B cell (primary cell): ENCODE measurements around the gene FCN2. TPM values are rescaled to one million over a fixed set of nuclear protein-coding genes. Genes with fewer than 3 reads are reported as not detected.

Experiments
- ATAC-seq: fragments of 200-7000 bp; cut with Tn5 transposase; one replicate; pipeline ENCODE4 v1.10.0; 2021; ENCODE audit warnings: low read depth, mild to moderate bottlenecking, moderate number of reproducible peaks, moderate library complexity
- CTCF ChIA-PET: fragments of 350-600 bp; sonication (Branson Sonifier 250); formaldehyde crosslinking; loops from one replicate; lab custom pipeline; 2021; ENCODE audit warnings: antibody characterized with exemption, inconsistent platforms; lab: Charles Lee
- POLR2A ChIA-PET: fragments of 350-600 bp; sonication (Branson Sonifier 250); formaldehyde crosslinking; loops from one replicate; lab custom pipeline; 2021; ENCODE audit warnings: antibody characterized with exemption; lab: Charles Lee
- DNase-seq: peaks from one replicate; pipeline ENCODE4 v3.0.0; 2013
- H2AFZ ChIP-seq: 2 replicates; pipeline ENCODE4 v1.6.1; 2012; ENCODE audit warnings: mild to moderate bottlenecking, low read depth, low read length; ENCODE audit not compliant: insufficient read depth, poor library complexity, severe bottlenecking
- H3K27ac ChIP-seq, 2 donors: 1 replicate in 1 of 2; 2 replicates in 1 of 2; pipeline ENCODE4 v1.5.1; 2012 to 2013; ENCODE audit warnings: low read length in 2 of 2, mild to moderate bottlenecking in 2 of 2, moderate library complexity in 1 of 2
- H3K27me3 ChIP-seq, 4 experiments: fragments of 200-600 bp in 1 of 4; sonication (generic) in 1 of 4; replicated peaks in 1 of 4; 1 replicate in 2 of 4; 2 replicates in 2 of 4; pipeline versions ENCODE4 v1.6.1 to v1.7.0; 2013 to 2016; ENCODE audit warnings: low read length in 3 of 4, mild to moderate bottlenecking in 2 of 4, mixed read lengths in 1 of 4, moderate library complexity in 1 of 4; ENCODE audit not compliant: insufficient read depth in 4 of 4, control insufficient read depth in 3 of 4; ENCODE audit errors: control extremely low read depth in 1 of 4
- H3K36me3 ChIP-seq, 2 experiments: replicated peaks in 1 of 2; 1 replicate in 1 of 2; 2 replicates in 1 of 2; pipeline versions ENCODE4 v1.6.1 to v1.7.1; 2013; ENCODE audit warnings: low read length in 1 of 2; ENCODE audit not compliant: insufficient read depth in 2 of 2, control insufficient read depth in 1 of 2; ENCODE audit errors: control extremely low read depth in 1 of 2, extremely low read depth in 1 of 2
- H3K4me1 ChIP-seq, 2 donors: fragments of 200-600 bp in 1 of 2; sonication (generic) in 1 of 2; 1 replicate in 1 of 2; 2 replicates in 1 of 2; pipeline versions ENCODE4 v1.5.1 to v1.6.1; 2013 to 2017; ENCODE audit warnings: low read length in 2 of 2; ENCODE audit not compliant: control insufficient read depth in 2 of 2, insufficient read depth in 2 of 2
- H3K4me2 ChIP-seq: replicated peaks from 2 replicates; pipeline ENCODE3; 2012; ENCODE audit warnings: mild to moderate bottlenecking, low read depth, low read length; ENCODE audit not compliant: poor library complexity, severe bottlenecking
- H3K4me3 ChIP-seq, 5 experiments: fragments of 200-600 bp in 1 of 5; sonication (generic) in 1 of 5; 1 replicate in 3 of 5; 2 replicates in 2 of 5; pipeline versions ENCODE4 v1.5.1 to v1.7.0; 2011 to 2016; ENCODE audit warnings: low read length in 4 of 5, mild to moderate bottlenecking in 4 of 5, low read depth in 2 of 5, control low read depth in 1 of 5, moderate library complexity in 1 of 5; ENCODE audit not compliant: insufficient read depth in 1 of 5; ENCODE audit errors: control extremely low read depth in 1 of 5, extremely low read depth in 1 of 5
- H3K79me2 ChIP-seq: fragments of 200-600 bp; sonication (generic); one replicate; pipeline ENCODE4 v1.6.0; 2016; ENCODE audit warnings: low read length; ENCODE audit not compliant: control insufficient read depth, insufficient read depth
- H3K9ac ChIP-seq: fragments of 200-600 bp; sonication (generic); 2 replicates; pipeline ENCODE4 v1.6.1; 2017; ENCODE audit warnings: mild to moderate bottlenecking, low read length, moderate library complexity
- H3K9me3 ChIP-seq, 3 donors: one replicate each; pipeline versions ENCODE4 v1.6.1 to v1.7.1; 2013; ENCODE audit warnings: low read length in 2 of 3; ENCODE audit not compliant: control insufficient read depth in 2 of 3, insufficient read depth in 1 of 3; ENCODE audit errors: control extremely low read depth in 1 of 3
- H4K20me1 ChIP-seq: 2 replicates; pipeline ENCODE4 v1.6.0; 2012; ENCODE audit warnings: mild to moderate bottlenecking, low read length; ENCODE audit not compliant: insufficient read depth, control insufficient read depth, poor library complexity, severe bottlenecking
- H3K27ac Mint-ChIP-seq: one replicate; pipeline ENCODE4 v1.8.0; 2021; ENCODE audit warnings: mixed read lengths
- H3K27me3 Mint-ChIP-seq: one replicate; pipeline ENCODE4 v1.8.0; 2021; ENCODE audit warnings: mixed read lengths
- H3K4me1 Mint-ChIP-seq: one replicate; pipeline ENCODE4 v1.8.0; 2021; ENCODE audit warnings: mixed read lengths
- H3K4me3 Mint-ChIP-seq: one replicate; pipeline ENCODE4 v1.8.0; 2021; ENCODE audit warnings: mixed read lengths
- H3K9me3 Mint-ChIP-seq: one replicate; pipeline ENCODE4 v1.8.0; 2022; ENCODE audit warnings: mixed read lengths; ENCODE audit not compliant: insufficient read depth
- CTCF ChIP-seq: fragments of 200-600 bp; IDR thresholded peaks from one replicate; pipeline ENCODE4 v1.8.0; 2022; ENCODE audit warnings: antibody characterized with exemption, mild to moderate bottlenecking
- EZH2 ChIP-seq: IDR thresholded peaks from 2 replicates; pipeline ENCODE4 v1.6.1; 2012; ENCODE audit warnings: borderline replicate concordance, low read depth, mild to moderate bottlenecking, moderate library complexity, low read length; ENCODE audit not compliant: insufficient read depth, poor library complexity, severe bottlenecking
- WGBS: methylation state at CpG from one replicate; pipeline ENCODE4 v1.1.5; 2013; ENCODE audit warnings: missing lambda C conversion rate; ENCODE audit not compliant: insufficient coverage; 5-methylcytosine and 5-hydroxymethylcytosine counted together
- intact Hi-C: fragments of 100-400 bp; cut with micrococcal nuclease; formaldehyde crosslinking; loops from one replicate; pipeline ENCODE4 v1.10.0; 2022
- polyA minus RNA-seq: library from RNA; depleted of rRNA, polyadenylated mRNA; stranded (reverse); fragments of >200 nt; gene quantifications from 2 replicates; pipeline ENCODE4 v1.2.3, GENCODE V29; 2012
- polyA plus RNA-seq: library from polyadenylated mRNA; depleted of rRNA; stranded (reverse); fragments of >200 nt; gene quantifications from 2 replicates; pipeline ENCODE4 v1.2.3, GENCODE V29; 2012
- total RNA-seq, 2 donors: library from RNA; stranded (reverse); fragments of 120-200 nt in 1 of 2; gene quantifications; 1 replicate in 1 of 2; 2 replicates in 1 of 2; pipeline versions ENCODE4 v1.2.3 to v1.2.4, GENCODE V29; 2013 to 2022

The FCN2 gene
- total RNA-seq, result not detected in 2 replicates
- total RNA-seq (2013), result not detected
- polyA plus RNA-seq, result not detected in 2 replicates
- polyA minus RNA-seq, result not detected in 2 replicates

GRCh38 chr9:134880484-134881312 lies at the start of gene FCN2:
FCN2 (plus strand) TSS chr9:134880810; CDS start chr9:134880822, 12 bp downstream.
- Histone ChIP-seq H3K79me2 (no peaks in the 10 kb centered on the region), H3K9me3 (no peaks in the 10 kb centered on the region), H3K9ac (no peak within 1 kb of the TSS), H4K20me1 (no peaks in the 10 kb centered on the region), H3K4me1 (no peaks in the 10 kb centered on the region), H2AFZ (no peak within 1 kb of the TSS), H3K36me3 (no peaks in the 10 kb centered on the region), H3K27me3 (peaks cover 0 to 14% (median 2%) of the 10 kb centered on the region in 4 experiments), H3K27ac (no peak within 1 kb of the TSS), H3K4me2 (no peak within 1 kb of the TSS), H3K4me3 (no peak within 1 kb of the TSS)
- Mint-ChIP-seq H3K4me3 (no peak within 1 kb of the TSS), H3K27me3 (peaks cover 6% of the 10 kb centered on the region), H3K4me1 (no peaks in the 10 kb centered on the region), H3K27ac (no peak within 1 kb of the TSS), H3K9me3 (no peaks in the 10 kb centered on the region)
- WGBS, result 81% methylated on average over 24 of the region's 25 CpGs
- no peak for TF ChIP-seq CTCF
- no peak for TF ChIP-seq EZH2
- ATAC-seq, result no peak
- intact Hi-C loops, result no loop called here
- ChIA-PET POLR2A (no interaction called here), CTCF (no interaction called here)
- DNase-seq, result no peak
